ENCODE results near the gene TOMM40. TPM values are rescaled to one million over a fixed set of nuclear protein-coding genes. Genes with fewer than 3 reads are reported as not detected.

The TOMM40 gene
- polyA plus RNA-seq, 1 experiment: 21.7 TPM

DNA sequence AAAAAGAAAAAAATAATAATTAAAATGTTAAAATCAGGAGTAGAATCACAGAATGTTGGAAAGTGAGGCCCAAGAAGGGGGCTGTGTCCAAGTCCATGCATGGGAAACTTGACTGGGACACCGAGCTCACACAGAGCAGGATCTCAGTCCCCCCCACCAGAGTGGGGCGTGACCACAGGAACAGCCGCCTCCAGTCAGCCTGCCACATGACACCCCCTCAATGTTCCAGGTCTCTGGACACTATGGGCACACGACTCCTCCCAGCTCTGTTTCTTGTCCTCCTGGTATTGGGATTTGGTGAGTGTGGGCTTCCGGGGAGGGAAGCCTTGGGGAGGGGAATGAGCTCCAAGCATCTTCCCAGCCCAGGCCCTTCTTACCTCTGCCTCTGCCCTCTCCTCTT, 57.2 kb downstream of the TOMM40 start:
- CTCF ChIA-PET: interaction anchor here (1.0 to 1.4 kb wide), 2 partner anchors 43 to 44 kb away, joined by 6 read pairs; partner anchors contain the start of gene APOE
- POLR2A ChIA-PET: no interaction called here
- Histone ChIP-seq H3K9me3 (ENCODE audit: control insufficient read depth, insufficient read depth, low read length) (no peaks in the 10 kb centered on the region), H3K27ac (ENCODE audit: low read depth, low read length) (no peak overlapping the region), H3K4me3 (ENCODE audit: low read depth, low read length) (no peak overlapping the region), H3K27me3 (ENCODE audit: control insufficient read depth, insufficient read depth, low read length) (no peaks in the 10 kb centered on the region)
- DNase-seq (ENCODE audit: low read depth, low spot score): no peak
- TF ChIP-seq, protein P1, sequence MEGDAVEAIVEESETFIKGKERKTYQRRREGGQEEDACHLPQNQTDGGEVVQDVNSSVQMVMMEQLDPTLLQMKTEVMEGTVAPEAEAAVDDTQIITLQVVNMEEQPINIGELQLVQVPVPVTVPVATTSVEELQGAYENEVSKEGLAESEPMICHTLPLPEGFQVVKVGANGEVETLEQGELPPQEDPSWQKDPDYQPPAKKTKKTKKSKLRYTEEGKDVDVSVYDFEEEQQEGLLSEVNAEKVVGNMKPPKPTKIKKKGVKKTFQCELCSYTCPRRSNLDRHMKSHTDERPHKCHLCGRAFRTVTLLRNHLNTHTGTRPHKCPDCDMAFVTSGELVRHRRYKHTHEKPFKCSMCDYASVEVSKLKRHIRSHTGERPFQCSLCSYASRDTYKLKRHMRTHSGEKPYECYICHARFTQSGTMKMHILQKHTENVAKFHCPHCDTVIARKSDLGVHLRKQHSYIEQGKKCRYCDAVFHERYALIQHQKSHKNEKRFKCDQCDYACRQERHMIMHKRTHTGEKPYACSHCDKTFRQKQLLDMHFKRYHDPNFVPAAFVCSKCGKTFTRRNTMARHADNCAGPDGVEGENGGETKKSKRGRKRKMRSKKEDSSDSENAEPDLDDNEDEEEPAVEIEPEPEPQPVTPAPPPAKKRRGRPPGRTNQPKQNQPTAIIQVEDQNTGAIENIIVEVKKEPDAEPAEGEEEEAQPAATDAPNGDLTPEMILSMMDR (IDR thresholded peaks at IDR 0.05; ENCODE audit: low read depth, low read length): no peak

DNA sequence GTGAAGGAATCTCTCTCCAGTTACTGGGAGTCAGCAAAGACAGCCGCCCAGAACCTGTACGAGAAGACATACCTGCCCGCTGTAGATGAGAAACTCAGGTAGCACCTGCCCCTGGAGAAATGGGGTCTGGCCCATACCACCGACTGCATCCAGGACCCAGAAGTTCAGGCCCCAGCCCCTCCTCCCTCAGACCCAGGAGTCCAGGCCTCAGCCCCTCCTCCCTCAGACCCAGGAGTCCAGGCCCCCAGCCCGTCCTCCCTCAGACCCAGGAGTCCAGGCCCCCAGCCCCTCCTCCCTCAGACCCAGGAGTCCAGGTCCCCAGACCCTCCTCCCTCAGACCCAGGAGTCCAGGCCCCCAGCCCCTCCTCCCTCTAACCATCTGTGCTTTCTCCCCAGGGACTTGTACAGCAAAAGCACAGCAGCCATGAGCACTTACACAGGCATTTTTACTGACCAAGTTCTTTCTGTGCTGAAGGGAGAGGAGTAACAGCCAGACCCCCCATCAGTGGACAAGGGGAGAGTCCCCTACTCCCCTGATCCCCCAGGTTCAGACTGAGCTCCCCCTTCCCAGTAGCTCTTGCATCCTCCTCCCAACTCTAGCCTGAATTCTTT, 57.8 kb downstream of the TOMM40 start:
- CTCF ChIA-PET: interaction anchor here (0.6 to 1.4 kb wide), 4 partner anchors 14 to 45 kb away, joined by 3 to 6 read pairs (median 5); partner anchors contain the start of gene APOE
- no peaks in the 10 kb centered on the region for H3K9me3 ChIP-seq (ENCODE audit: control insufficient read depth, insufficient read depth, low read length)
- POLR2A ChIA-PET: no interaction called here
- H3K4me3 ChIP-seq (ENCODE audit: low read depth, low read length): no peak overlapping the region
- no peak overlapping the region for H3K27ac ChIP-seq (ENCODE audit: low read depth, low read length)
- TF ChIP-seq, protein P1 (IDR thresholded peaks at IDR 0.05; ENCODE audit: low read depth, low read length): no peak
- no peaks in the 10 kb centered on the region for H3K27me3 ChIP-seq (ENCODE audit: control insufficient read depth, insufficient read depth, low read length)
- no peak for DNase-seq (ENCODE audit: low read depth, low spot score)

- ChIA-PET CTCF (interaction anchor here (0.5 to 1.4 kb wide), 5 partner anchors 15 to 260 kb away, joined by 3 to 6 read pairs (median 4); partner anchors contain the start of gene APOE), POLR2A (no interaction called here)
- TF ChIP-seq, protein P1 (IDR thresholded peaks at IDR 0.05; ENCODE audit: low read depth, low read length): no peak
Observed at GRCh38 chr19:44949550-44949949, 58.5 kb downstream of the TOMM40 start.

DNA sequence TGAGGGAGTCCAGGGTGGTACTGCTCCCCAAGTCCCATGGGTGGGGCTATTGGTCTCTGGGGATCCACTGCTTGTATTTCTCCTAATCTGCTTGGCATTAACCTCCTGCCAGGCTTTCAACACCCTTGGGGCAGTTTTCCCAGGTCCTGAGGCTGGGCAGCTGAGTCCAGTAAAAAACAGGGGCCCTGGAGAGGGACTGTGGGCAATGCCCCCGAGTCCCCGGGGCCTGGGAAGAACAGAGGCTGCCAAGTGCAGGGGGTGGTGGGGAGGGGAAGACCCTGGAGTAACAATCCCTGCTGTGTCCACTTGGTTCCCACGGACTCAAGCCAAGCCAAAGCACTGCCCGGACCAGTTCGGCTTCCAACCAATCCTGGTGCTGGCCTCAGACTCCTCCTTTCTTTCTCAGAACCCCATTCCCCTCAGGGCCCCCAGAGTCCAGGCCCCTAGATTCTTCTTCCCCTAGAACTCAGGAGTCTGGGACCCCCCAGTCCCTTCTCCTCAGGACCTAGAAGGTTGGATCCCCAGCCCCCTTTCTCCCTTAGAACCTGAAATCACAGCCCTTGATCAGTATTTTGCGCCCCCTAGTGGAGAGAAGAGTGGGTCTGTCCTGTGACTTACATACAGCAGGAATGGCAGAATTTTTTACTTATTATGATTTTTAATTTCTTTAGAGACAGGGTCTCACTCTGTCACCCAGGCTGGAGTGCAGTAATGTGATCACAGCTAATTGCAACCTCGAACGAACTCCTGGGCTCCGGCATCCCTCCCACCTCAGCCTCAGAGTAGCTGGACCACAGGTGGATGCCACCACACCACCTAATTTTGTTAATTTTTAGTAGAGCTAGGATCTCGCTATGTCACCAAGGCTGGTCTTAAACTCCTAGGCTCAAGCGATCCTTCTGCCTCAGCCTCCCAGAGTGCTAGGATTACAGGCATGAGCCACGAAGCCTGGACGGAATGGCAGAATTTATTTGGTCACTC, 60.4 kb downstream of the TOMM40 start:
- CTCF ChIA-PET: interaction anchor here (0.6 to 5.0 kb wide), 16 partner anchors 13 to 249 kb away, joined by 3 to 101 read pairs (median 4); partner anchors contain the start of gene APOE
- peak; percentile 65 for DNase-seq (ENCODE audit: low read depth, low spot score)
- Histone ChIP-seq H3K4me3 (ENCODE audit: low read depth, low read length) (no peak overlapping the region), H3K27me3 (ENCODE audit: control insufficient read depth, insufficient read depth, low read length) (no peaks in the 10 kb centered on the region), H3K9me3 (ENCODE audit: control insufficient read depth, insufficient read depth, low read length) (no peaks in the 10 kb centered on the region), H3K27ac (ENCODE audit: low read depth, low read length) (no peak overlapping the region)
- POLR2A ChIA-PET: no interaction called here
- TF ChIP-seq, protein P1 (IDR thresholded peaks at IDR 0.05; ENCODE audit: low read depth, low read length): peak; percentile 91

More at GRCh38 chr19:44949550-44949949, 58.5 kb downstream of the TOMM40 start:
- Histone ChIP-seq H3K27me3 (ENCODE audit: control insufficient read depth, insufficient read depth, low read length) (no peaks in the 10 kb centered on the region), H3K27ac (ENCODE audit: low read depth, low read length) (no peak overlapping the region), H3K9me3 (ENCODE audit: control insufficient read depth, insufficient read depth, low read length) (no peaks in the 10 kb centered on the region), H3K4me3 (ENCODE audit: low read depth, low read length) (no peak overlapping the region)
- DNase-seq (ENCODE audit: low read depth, low spot score): no peak

Other genes with a start within 250 kb of the TOMM40 start
- 125 and 151 TPM in 2 replicates for gene PVR, start 247.3 kb upstream of the TOMM40 start, polyA plus RNA-seq (2011; rRNA removed)
- gene CEACAM19, start 219.8 kb upstream of the TOMM40 start, polyA plus RNA-seq (2011; rRNA removed): 11.3 and 13.8 TPM in 2 replicates
- gene CEACAM16, start 192.1 kb upstream of the TOMM40 start, polyA plus RNA-seq (2011; rRNA removed): not detected in 2 replicates
- 5.6 and 11.0 TPM in 2 replicates for gene BCL3, start 142.5 kb upstream of the TOMM40 start, polyA plus RNA-seq (2011; rRNA removed)
- gene CBLC, start 113.4 kb upstream of the TOMM40 start, polyA plus RNA-seq (2011; rRNA removed): not detected in 2 replicates
- gene BCAM, start 82.2 kb upstream of the TOMM40 start, polyA plus RNA-seq (2011; rRNA removed): 8.4 and 9.7 TPM in 2 replicates
- 80.2 and 110 TPM in 2 replicates for gene NECTIN2, start 45.0 kb upstream of the TOMM40 start, polyA plus RNA-seq (2011; rRNA removed)
- gene APOE, start 14.5 kb downstream of the TOMM40 start, polyA plus RNA-seq (2011; rRNA removed): 5.9 and 7.2 TPM in 2 replicates
- gene APOC1, start 23.4 kb downstream of the TOMM40 start, polyA plus RNA-seq (2011; rRNA removed): 3.4 and 4.9 TPM in 2 replicates
- not detected in 2 replicates for gene APOC4, start 51.0 kb downstream of the TOMM40 start, polyA plus RNA-seq (2011; rRNA removed)
- gene APOC2, start 54.8 kb downstream of the TOMM40 start, polyA plus RNA-seq (2011; rRNA removed): not detected in 2 replicates
- 51.5 and 63.1 TPM in 2 replicates for gene CLPTM1, start 64.1 kb downstream of the TOMM40 start, polyA plus RNA-seq (2011; rRNA removed)
- 9.9 and 13.9 TPM in 2 replicates for gene RELB, start 110.2 kb downstream of the TOMM40 start, polyA plus RNA-seq (2011; rRNA removed)
- gene CLASRP, start 147.8 kb downstream of the TOMM40 start, polyA plus RNA-seq (2011; rRNA removed): 12.4 and 13.9 TPM in 2 replicates
- not detected in 2 replicates for gene ZNF296, start 185.2 kb downstream of the TOMM40 start, polyA plus RNA-seq (2011; rRNA removed)
- gene GEMIN7, start 188.0 kb downstream of the TOMM40 start, polyA plus RNA-seq (2011; rRNA removed): 20.6 and 24.7 TPM in 2 replicates
- 8.6 and 11.2 TPM in 2 replicates for gene PPP1R37, start 201.9 kb downstream of the TOMM40 start, polyA plus RNA-seq (2011; rRNA removed)